Type B pancreatic cell (in vitro differentiated cells): ENCODE results near the gene KRTAP4-9. TPM values are rescaled to one million over a fixed set of nuclear protein-coding genes. Genes with fewer than 3 reads are reported as not detected.
"Not testable (repeated sequence)": the region's sequence is repeated elsewhere in the genome, so short reads cannot be mapped to it uniquely, and the experiment has no call there.

Experiments used
- DNase-seq: peaks from one replicate; pipeline ENCODE4 v3.0.0; 2021; ENCODE audit warnings: mixed read lengths; ENCODE audit not compliant: unreplicated experiment; ENCODE audit errors: extremely low spot score
- H3K27ac Mint-ChIP-seq: 2 replicates; pipeline ENCODE4 v1.8.0; 2021; ENCODE audit warnings: mild to moderate bottlenecking, mixed read lengths
- H3K27me3 Mint-ChIP-seq: 2 replicates; pipeline ENCODE4 v1.8.0; 2021; ENCODE audit warnings: mixed read lengths
- H3K36me3 Mint-ChIP-seq: 2 replicates; pipeline ENCODE4 v1.8.0; 2021; ENCODE audit warnings: mixed read lengths
- H3K4me1 Mint-ChIP-seq: one replicate; pipeline ENCODE4 v1.8.0; 2021; ENCODE audit warnings: mixed read lengths; ENCODE audit not compliant: unreplicated experiment
- H3K4me3 Mint-ChIP-seq: 2 replicates; pipeline ENCODE4 v1.8.0; 2021; ENCODE audit warnings: mild to moderate bottlenecking, mixed read lengths
- H3K9me3 Mint-ChIP-seq: 2 replicates; pipeline ENCODE4 v1.8.0; 2021; ENCODE audit warnings: mixed read lengths
- total RNA-seq: library from RNA; stranded (reverse); gene quantifications from 2 replicates; pipeline ENCODE4 v1.2.1, GENCODE V29; 2021; ENCODE audit warnings: low replicate concordance
- TF ChIP-seq, protein P1 (sequence below): fragments of 200-600 bp; sonication (generic); conservative IDR thresholded peaks from 2 replicates; pipeline ENCODE4 v1.5.0; 2021; ENCODE audit warnings: antibody characterized with exemption, mild to moderate bottlenecking

KRTAP4-9 gene
- total RNA-seq, 1 donor from 2014 or later, result not detected

DNA sequence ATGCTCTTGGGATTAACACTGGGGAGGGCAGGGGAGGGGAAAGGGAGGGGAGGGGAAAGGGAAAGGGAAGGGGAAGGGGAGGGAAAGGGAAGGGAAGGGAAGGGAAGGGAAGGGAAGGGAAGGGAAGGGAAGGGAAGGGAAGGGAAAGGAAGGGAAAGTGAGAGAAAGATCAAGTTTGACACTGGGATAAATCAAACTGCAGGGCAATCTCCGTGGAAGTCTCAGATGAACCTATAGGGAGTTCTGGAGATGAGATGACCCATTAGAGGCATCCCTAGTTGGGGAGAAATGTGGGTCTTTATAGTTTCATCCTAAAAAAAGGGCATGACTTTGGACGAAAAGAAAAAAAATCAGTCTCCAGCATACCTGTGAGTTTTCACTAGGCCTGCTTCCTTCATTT is 16.6 kb downstream of the KRTAP4-9 start:
- no peak for DNase-seq
- H3K4me1 Mint-ChIP-seq, result peaks cover 4% of the 10 kb centered on the region
- H3K9me3 Mint-ChIP-seq, result no peaks in the 10 kb centered on the region
- no peaks in the 10 kb centered on the region for H3K36me3 Mint-ChIP-seq
- peaks cover 4% of the 10 kb centered on the region for H3K27me3 Mint-ChIP-seq
- TF ChIP-seq, protein P1, sequence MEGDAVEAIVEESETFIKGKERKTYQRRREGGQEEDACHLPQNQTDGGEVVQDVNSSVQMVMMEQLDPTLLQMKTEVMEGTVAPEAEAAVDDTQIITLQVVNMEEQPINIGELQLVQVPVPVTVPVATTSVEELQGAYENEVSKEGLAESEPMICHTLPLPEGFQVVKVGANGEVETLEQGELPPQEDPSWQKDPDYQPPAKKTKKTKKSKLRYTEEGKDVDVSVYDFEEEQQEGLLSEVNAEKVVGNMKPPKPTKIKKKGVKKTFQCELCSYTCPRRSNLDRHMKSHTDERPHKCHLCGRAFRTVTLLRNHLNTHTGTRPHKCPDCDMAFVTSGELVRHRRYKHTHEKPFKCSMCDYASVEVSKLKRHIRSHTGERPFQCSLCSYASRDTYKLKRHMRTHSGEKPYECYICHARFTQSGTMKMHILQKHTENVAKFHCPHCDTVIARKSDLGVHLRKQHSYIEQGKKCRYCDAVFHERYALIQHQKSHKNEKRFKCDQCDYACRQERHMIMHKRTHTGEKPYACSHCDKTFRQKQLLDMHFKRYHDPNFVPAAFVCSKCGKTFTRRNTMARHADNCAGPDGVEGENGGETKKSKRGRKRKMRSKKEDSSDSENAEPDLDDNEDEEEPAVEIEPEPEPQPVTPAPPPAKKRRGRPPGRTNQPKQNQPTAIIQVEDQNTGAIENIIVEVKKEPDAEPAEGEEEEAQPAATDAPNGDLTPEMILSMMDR, result no peak
- no peak overlapping the region for H3K27ac Mint-ChIP-seq
- no peak overlapping the region for H3K4me3 Mint-ChIP-seq

DNA sequence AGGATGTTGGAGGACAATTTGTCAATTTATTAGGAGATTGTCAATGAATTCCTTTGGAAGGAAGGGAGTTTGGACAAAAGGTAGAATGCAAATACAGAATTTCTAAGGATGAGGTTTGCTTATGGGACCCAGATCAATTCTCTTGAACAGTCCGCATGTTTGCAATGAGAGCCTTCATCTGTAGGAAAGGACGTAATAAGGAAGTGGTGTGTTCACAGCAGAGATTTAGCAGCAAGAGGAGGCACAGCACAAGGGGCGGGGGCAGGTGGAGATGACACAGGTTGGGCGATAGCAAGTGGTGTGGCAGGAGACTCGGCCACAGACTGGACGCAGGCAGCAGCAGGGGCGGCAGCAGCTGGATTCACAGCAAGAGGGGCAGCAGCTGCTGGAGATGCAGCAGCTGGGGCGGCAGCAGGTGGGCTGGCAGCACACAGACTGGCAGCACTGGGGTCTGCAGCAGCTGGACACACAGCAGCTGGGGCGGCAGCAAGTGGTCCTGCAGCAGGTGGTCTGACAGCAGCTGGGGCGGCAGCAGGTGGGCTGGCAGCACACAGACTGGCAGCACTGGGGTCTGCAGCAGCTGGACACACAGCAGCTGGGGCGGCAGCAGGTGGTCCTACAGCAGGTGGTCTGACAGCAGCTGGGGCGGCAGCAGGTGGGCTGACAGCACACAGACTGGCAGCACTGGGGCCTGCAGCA is 18.3 kb downstream of the KRTAP4-9 start:
- not testable (repeated sequence) for DNase-seq, H3K9me3 Mint-ChIP-seq, H3K27me3 Mint-ChIP-seq, H3K4me1 Mint-ChIP-seq, H3K4me3 Mint-ChIP-seq, H3K27ac Mint-ChIP-seq, H3K36me3 Mint-ChIP-seq

DNA sequence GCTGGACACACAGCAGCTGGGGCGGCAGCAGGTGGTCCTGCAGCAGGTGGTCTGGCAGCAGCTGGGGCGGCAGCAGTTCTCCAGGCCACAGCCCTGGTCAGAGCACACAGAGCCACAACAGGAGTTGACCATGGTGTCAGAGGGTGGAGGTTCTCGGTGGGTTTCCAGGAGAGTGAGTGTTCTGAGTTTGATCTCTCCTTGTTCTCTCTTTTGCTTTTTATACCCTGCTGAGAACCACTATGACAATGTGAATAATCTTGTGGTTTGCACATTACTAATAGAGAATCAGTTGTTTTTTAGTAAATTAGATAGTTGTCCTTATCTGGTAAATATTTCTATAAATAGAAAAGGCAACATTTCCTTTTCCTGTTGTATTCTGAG is 18.8 kb downstream of the KRTAP4-9 start, which contains the start of gene KRTAP4-12:
Gene KRTAP4-12 (minus strand): TSS at position 192 of the 381 bp plus-strand sequence. CDS start 60 bp downstream, at position 132.
- H3K27ac Mint-ChIP-seq, H3K9me3 Mint-ChIP-seq, H3K4me1 Mint-ChIP-seq, DNase-seq, H3K4me3 Mint-ChIP-seq, H3K27me3 Mint-ChIP-seq, H3K36me3 Mint-ChIP-seq: not testable (repeated sequence)

DNA sequence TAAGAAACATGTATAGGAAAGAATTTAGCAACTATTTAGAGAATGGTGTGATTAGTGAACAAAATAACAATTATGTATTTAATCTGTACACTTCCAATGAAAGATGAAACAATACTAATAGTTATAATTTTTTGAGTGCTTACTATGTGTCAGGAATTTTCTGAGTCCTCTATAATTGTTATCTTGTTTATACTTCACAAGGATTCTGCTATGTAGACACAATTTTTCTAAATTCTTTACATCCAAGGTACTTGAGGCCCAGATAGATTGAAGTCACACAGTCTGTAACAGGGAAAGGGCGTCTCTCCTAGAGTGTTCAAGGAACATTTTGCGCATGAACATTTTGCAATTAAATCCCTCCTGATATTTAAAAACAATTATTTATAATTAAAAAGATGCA is 19.9 kb downstream of the KRTAP4-9 start:
- Mint-ChIP-seq H3K9me3 (no peaks in the 10 kb centered on the region), H3K27ac (no peak overlapping the region), H3K4me1 (no peaks in the 10 kb centered on the region), H3K4me3 (no peak overlapping the region), H3K36me3 (no peaks in the 10 kb centered on the region), H3K27me3 (peaks cover 4% of the 10 kb centered on the region)
- no peak for DNase-seq
- TF ChIP-seq, protein P1, result no peak

DNA sequence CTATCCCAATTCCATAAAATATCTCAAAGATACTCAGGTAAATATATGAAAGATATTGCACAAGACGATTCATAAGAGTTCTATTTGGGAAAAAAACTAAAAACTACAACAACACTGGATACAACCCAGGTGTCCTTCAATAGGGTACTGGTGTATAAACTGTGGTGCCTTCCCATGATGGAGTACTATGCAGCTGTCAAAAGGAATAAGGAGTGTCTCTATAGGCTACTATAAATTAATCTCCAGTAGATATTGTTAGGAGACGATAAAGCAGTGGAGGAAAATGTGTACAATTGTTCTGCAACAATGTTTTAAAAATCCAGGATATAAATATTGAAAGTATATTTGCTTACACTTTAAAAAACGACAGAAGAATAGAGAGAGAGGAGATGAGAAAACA is 21.2 kb downstream of the KRTAP4-9 start:
- TF ChIP-seq, protein P1, result no peak
- Mint-ChIP-seq H3K4me3 (no peak overlapping the region), H3K36me3 (no peaks in the 10 kb centered on the region), H3K27me3 (peaks cover 4% of the 10 kb centered on the region), H3K27ac (no peak overlapping the region), H3K4me1 (no peaks in the 10 kb centered on the region), H3K9me3 (no peaks in the 10 kb centered on the region)
- no peak for DNase-seq

DNA sequence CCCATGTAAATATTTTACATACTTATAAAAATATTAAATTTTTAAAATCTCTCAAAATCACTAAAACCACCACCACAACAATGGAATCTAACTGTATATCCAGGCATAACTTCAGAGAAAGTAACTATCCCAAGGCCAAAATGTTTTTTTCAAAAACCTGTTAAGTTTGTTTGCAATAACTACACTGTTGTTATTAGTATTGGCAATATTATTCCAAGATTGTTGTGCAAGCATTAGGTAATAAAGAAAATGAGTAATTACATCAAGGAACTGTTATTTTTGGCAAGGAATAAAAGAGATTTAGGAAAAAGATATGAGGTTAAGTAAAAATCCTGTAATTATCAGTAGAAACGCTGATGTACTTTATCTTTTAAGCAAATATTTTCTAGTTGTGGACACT is 22.2 kb downstream of the KRTAP4-9 start:
- Mint-ChIP-seq H3K4me3 (no peak overlapping the region), H3K27ac (no peak overlapping the region), H3K4me1 (no peaks in the 10 kb centered on the region), H3K36me3 (no peaks in the 10 kb centered on the region), H3K27me3 (peaks cover 4% of the 10 kb centered on the region), H3K9me3 (peaks cover 7% of the 10 kb centered on the region)
- no peak for DNase-seq
- TF ChIP-seq, protein P1, result no peak
